GM21786 (cell line): ENCODE results near the gene TNFAIP1.
"Not testable (repeated sequence)": the region's sequence is repeated elsewhere in the genome, so short reads cannot be mapped to it uniquely, and the experiment has no call there.

Source experiments
- ATAC-seq: cut with Tn5 transposase; IDR thresholded peaks from one replicate; pipeline ENCODE4 v1.9.1; 2021; ENCODE audit not compliant: unreplicated experiment

Gene TNFAIP1

DNA sequence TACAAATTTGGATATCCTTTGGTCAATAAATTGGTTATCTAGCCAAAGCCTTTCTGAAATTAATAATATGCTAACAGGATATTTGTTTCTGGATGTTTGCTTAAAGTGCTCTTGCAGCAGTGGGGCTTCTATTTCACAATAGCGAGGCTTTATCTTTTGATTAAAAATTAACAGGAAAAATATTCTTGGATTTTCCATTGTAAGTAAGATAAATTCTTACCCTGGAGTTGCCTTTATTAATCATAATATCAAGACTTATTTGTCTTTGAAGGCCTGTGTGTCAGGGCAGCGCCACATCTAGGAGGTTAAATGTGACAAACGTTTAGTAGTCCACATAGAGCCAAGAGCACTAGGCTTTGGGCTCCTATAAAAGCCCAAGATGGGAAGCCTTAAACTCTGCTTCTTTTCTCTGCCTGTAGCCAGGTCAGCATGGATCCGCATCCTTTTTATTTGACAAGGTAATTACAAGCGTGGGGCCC lies 11.3 kb upstream of the TNFAIP1 start:
- no peak for ATAC-seq

DNA sequence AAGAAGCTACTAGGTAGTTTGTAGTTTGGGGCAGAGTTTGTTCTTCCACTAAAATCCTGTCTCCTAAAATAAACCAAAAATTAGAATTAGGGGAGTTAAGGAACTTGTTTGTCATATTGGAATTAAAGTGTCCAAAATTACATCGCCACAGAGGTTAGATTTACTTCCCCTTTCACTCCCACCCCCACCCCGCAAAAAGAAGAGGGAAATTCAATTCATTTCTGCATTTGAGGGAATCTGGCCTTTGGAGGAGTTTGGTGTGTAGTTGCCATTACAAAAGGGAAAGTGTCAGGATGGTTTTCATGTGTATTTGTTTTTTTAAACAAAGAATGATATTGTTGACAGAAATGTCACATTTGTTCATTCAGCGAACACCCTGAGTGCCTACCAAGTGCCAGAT lies 10.8 kb upstream of the TNFAIP1 start:
- ATAC-seq = no peak

DNA sequence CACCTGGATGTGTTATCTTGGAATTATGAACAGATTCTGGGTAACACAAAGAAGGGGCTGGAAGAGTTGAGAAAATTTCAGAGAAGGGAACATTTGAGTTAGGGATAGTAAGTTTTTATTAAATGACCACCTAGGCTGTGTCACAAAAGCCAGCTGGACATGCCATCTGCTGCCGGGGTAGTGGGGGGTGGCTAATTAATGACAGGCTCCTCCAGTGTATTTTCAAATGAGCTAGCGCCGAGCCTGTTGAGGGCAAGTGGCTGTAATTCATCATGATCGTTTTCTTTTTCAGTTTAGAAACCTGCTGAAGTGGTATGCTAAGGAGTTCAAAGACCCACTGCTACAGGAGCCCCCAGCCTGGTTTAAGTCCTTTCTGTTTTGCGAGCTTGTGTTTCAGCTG lies 10.3 kb upstream of the TNFAIP1 start:
- ATAC-seq = no peak

DNA sequence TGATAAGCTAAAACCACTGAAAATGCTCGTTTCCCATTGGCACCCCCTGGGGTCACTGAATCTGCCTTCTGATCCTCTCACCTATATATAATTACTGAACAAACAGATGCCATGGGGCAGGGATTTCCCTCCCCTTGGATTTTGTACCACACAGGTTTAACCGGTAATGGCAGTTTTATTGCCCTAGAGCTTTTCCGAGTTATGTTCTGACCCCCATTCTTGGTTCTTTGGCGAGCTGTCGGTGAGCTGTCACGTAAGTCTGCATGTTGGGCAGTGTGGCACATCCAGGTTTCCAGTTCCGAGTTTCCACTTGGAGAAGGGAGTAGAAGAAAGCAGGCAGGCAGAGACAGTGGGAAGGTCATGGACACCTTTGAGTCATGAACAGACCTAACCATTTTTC lies 9.4 kb upstream of the TNFAIP1 start:
- no peak for ATAC-seq

DNA sequence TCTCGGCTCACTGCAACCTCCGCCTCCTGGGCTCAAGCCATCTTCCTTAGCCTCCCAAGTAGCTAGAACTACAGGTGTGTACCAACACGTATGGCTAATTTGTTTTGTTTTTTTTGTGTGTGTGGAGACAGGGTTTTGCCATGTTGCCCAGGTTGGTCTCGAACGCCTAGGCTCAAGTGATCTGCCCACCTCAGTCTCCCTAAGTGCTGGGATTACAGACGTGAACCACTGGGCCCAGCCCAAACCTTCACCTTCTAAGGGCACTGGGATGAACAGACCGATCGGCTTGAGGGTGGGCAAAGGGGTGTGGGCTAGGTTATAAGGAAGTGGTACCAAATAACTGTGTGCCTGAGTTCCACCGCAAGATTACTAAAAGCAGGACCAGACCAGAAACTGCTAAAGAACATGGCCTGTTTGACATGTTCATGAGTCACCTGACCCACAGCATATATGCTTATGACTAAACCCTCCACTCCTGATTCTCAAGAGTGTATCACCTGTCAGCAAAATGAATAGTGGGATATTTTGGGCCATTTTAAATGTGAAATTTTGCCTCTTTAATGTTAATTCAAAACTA lies 8.4 kb upstream of the TNFAIP1 start:
- ATAC-seq = no peak

DNA sequence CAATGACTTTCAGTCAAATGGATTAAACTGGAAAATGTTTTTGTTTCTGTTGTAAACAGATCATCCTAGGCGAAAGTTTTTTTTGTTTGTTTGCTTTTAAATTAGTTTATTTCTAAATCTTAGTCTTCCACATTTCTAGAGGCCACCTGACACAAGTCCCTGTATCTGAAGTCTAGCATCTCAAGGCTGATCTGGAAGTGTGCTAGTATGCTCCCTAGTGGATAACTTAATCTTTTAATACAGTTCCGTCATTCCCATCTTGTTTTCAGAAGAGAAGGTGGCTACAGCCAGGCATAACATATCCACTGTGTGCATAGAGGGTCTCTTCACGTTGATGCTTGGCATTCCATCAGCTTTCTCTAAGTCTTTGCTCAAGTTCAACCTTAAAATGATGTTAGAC lies 7.9 kb upstream of the TNFAIP1 start:
- ATAC-seq = no peak

DNA sequence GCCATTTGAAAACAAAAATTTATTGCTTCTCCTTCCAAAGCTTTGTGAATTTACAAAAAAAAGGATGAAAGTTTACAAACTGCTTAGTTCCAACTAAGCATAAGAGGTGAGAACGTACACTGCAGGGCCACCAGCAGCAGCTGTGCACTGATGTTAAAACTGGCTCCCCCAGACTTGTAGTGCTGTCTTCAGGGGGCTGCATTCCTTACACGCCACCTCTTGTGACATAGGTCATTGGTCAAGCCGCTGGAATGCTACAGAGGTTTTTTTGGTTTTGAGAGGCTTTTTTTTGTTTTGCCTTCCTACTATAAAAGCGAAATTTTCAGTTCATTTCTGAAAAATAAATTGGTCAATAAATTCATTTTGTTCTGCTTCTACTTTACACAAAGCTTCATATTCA lies 7.2 kb upstream of the TNFAIP1 start:
- no peak for ATAC-seq

DNA sequence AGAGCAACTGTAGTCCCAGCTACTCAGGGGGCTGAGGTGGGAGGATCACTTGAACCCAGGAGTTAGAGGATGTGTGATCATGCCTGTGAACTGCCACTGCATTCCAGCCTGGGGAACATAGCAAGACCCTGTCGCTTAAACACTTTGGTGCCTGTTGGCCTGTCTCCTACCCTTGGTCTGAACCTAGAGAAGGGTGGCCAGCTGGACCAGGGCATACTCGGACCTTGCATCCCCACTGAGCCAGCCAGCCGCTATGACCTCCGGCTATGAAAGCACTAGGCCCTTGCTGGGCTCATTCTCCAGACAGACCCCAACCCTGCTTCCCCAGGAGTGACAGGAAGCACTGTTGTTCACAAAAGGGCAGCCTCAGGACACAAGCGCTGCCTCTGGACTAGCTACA lies 4.9 kb upstream of the TNFAIP1 start:
- no peak for ATAC-seq

DNA sequence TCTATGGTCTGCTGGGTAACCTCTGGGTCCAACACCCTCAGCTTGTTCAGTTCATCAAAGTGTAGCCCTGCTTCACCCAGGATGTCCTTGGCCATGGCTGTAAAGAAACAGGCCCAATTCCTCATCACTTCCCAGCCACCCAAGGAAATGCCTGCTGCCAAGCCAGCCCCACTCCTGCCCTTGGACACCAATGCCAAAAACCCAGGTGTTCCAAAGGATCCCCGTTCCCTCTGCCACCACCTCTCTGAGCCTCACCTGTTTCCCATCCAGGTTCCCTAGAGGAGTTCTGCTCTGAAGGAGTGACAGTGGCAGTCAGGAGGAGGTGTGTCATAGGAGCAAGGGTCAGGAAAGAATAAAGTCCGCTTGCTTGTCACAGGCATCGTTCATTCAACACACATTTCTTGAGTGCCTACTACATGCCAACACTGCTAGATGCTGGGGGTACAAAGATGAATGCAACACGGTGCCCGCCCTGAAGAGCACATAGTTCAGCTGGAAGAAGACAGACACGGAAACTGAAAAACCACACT lies 3.6 kb upstream of the TNFAIP1 start:
- no peak for ATAC-seq

DNA sequence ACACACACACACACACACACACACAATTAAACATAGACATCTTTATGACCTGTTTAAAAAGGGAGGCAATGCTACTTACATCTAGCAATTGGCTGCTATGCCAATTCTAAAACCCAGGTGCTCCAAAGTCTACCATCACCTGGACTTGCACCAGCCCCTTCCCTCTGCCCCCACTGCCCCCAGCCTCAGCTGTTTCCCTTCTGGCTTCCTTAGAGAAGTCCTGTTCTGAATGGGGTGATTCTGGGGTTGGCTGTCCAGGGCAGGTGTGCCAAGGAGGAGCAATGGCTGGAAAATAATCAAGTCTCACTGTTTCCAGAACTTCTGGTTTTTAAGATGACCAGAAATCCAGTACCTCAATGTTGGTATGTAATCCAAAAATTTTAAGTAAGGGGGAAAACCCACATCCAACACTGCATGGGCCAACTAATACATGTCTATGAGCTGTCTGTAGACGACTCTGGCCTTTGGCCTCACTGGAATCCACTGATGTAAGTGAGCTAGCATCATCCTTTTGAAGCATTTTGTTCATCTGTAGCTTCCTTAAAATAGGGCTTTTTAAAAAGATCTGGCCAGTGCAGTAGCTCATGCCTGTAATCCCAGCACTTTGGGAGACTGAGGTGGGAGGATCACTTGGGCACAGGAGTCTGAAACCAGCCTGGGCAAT lies 2.3 kb upstream of the TNFAIP1 start:
- no peak for ATAC-seq

DNA sequence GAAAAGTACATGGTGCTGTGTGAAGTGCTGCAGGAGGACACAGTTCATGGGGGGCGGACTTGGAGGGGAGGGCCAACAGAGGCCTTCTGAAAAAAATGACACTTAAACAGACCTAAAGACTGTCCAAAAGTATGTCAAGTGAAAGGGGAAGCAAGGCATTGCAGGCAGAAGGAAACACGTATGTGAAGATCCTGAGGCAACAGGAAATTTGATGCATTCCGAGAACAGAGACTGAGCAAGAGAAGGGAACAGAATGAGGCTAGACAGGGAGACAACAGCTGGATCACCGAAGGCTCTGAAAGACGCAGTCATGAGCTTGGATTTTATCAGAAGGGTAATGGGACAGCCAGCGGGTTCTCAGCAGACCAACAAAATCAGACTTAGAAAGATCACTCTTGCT lies 1.4 kb upstream of the TNFAIP1 start:
- no peak for ATAC-seq

DNA sequence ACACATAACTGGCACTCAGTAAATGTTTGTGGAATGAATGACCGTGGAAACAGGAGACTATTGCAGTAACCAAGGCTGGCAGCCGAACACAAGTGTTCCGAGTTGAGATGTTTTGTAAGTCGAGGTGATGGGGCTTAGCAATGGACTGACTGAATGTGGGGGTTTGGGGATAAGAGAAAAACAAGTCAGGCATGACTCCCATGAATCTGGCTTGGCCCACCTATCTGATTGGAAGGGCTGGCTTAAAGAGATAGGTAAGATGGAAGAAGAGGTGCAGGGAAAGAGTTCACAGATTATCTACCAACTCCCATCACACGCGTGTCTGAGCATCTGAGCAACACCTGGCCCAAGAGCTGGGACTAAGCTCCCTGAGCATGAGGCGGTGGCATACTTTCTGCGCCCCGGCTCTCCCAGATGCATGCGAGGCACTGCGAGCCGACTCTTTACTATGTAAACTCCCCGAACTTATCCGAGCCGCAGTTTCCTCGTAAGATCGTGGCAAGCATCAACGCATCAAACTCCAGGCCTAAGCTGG lies 828 bp upstream of the TNFAIP1 start:
- no peak for ATAC-seq

DNA sequence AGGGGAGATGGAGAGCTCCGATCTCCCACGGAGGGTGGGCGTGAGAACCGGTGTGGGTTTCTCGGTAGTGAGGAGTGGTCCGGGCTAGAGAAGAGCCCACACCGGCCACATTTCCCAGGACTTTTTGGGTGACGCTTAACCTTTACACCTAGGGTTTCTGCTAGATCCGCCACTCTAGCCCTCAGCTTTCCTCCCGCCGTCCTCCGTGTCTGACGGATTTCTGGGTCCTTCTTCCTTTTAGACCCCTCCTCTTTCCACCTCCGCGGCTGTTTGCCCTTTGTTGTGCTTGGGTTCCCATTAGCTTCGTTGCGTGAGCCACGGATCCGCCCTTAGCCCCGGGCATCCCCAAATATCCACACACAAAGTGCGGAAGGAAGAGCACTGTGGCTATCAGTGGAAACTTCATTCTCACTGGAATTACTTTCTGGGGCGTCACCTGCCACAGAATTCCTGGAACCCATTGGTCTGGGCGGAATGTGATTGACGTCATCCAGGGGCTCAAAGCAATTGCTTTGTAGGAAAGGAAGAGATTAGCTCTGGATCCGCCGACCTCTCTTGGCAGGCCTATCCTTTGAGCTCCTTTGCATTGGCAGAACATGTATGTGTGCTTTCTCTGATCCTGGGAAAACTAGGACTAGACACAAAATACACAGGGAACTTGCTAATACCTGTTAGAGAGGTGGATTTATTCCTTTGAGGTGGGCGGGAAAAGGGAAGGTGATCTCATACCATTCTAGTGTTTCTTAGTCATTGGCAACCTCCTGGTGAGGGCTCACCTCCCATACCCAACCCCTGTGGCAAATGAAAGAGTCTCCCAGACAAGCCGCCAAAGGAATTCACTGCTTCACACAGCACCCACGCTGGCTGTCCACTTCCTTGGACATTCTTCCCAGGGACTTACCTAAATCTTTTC lies 654 bp downstream of the TNFAIP1 start:
- ATAC-seq = no peak

DNA sequence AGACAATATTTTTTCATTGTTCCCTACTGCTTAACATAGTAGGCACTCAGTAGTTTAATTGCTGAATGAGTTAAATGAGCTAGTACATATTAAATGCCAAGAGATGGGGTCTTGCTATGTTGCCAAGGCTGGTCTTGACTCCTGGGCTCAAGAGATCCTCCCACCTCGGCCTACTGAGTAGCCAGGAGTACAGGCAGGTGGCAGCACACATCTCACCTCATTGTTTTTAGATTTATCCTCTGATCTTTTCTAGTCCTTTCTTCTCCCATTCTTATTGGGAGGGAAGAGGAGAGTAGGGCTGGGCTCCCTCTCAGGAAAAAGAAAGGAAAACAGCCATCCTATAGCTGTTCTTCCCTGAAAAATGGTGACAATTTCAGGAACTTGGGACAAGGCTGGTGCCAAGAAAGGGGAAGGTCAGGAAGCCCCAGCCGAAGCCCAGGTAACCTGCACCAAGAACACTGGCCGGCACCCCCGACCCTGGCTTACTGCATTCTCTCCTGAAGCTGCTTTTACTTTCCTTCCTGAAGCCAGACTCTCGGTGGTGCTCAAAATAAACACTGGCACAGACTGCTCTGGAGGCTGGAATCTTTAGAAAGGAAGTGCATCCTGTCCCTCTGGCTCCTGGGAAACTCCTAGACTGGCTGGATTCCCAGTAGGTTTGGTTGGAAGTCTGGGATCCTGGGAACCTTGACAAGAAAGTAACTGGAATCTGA lies 2.7 kb downstream of the TNFAIP1 start:
- no peak for ATAC-seq

DNA sequence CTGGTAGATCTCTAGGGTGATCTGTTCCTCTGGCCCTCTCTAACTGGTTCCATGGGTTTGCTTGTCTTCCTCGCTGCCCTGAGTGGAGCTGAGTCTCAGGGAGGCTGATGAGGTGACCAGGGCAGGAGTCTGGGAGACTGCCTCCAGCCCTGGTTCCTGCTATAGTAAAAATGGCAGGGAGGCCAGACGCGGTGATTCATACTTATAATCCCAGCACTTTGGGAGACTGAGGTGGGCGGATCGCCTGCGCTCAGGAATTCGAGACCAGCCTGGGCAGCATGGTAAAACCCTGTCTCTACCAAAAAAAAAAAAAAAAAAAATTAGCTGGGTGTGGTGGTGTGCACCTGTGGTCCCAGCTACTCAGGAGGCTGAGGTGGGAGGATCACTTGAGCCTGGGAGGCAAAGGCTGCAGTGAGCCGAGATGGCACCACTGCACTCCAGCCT lies 3.2 kb downstream of the TNFAIP1 start:
- not testable (repeated sequence) for ATAC-seq

DNA sequence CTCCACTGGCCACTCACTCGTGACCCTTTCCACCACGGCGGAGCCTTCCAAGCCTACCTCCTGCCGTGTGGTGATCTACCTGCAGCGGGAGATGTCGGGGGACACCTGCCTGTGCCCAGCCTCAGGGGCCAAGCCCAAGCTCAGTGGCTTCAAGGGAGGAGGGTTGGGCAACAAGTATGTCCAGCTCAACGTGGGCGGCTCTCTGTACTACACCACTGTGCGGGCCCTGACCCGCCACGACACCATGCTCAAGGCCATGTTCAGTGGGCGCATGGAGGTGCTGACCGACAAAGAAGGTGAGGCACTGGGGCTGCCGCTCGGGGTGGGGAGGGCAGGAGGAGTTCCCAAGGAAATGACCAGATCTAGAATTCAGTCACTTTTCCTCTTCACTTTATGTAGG lies 3.9 kb downstream of the TNFAIP1 start:
- ATAC-seq = no peak

DNA sequence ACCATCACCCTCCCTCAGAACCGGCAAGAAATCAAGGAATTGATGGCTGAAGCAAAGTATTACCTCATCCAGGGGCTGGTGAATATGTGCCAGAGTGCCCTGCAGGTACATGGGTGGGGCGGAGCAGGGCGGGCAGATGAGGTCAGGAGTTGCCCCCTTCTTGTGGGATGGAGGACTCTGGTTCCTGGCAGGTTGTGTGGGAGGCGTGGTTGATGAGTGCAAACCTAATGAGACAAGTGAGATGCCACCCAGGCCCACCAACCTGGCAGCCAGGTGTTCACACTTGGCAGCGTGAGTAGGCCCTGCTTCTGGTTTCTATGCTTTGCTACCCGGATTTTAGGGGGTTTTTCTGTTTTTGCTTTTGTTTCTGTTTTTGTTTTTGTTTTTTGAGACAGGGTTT lies 4.8 kb downstream of the TNFAIP1 start:
- ATAC-seq = no peak

DNA sequence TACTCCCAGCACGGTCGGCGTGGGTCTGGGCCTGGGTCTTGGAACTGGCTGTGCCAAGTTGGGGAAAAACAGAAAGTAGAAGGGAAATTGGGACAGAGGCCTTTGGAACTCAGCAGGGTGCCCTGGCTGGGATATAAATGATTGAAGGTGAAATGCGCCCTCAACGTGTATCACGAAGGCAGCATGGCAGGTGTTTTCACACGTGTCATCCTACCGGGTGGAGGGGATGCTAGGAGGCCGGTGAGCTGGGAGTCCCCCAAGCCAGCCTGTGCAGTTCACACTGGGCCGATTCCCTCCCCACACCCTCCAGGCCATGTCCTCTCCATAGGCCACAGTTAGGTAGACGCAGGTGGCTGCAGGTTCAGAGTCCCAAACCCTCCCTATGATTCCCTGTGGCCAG lies 6.0 kb downstream of the TNFAIP1 start:
- no peak for ATAC-seq

DNA sequence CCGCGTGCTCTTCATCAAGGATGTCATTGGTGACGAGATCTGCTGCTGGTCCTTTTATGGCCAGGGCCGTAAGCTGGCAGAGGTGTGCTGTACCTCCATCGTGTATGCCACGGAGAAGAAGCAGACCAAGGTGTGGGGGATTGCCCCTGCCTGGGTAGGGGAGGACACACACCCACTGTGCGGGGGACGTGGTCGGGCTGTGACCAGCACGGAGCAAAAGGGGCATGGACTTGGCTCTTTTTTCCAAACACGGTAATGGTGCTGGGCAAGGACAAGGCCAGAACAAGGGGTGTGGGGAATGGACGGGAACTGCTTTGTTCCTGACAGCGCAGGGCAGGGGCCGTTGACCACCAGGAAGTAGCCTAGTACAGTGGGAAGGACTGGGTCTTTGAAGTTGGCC lies 6.8 kb downstream of the TNFAIP1 start:
- ATAC-seq = no peak

DNA sequence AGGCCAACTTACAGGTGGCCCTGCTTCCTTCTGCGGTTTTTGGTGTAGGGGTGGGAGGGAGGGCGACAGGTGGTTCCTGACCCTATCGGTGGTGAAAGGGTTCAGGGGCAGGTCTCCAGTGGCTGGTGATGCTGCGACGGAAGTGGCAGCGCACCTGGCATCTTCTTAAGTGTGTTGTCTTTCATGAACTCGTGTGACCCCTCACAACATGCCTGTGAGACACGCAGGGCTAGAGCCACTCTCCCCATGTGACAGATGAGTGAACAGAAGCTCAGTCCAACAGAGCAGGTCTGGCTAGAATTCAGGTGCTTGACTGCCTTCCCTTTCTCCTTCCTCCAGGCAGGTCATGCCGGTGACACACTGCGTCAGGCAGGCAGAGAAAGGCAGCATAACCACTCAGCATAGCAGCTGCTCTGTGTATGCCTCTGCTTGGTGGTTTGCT lies 8.0 kb downstream of the TNFAIP1 start:
- ATAC-seq = no peak

DNA sequence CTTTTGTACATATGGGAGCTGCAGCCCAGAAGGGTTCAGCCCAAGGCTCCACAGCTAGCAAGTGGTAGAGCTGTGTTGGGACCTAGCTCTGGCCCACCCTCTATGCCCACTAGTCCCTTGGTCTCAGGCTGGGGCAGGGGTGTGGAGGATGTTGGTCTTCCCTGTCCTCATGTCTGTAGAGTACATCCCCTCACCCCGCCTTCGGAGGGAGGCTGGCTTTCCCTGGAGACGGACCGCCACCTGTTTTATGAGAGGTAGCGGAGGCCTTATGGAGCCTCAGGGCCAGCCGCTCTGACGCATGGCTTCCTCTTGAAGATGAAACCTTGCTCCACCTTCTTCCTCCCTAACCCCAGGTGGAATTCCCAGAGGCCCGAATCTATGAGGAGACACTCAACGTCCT lies 8.4 kb downstream of the TNFAIP1 start:
- ATAC-seq = no peak
